NCI-H1092 treated with DMSO at 0.1 percent for 48 hours (cell line): Measurements from ENCODE around the gene SLC4A7.
"Not testable (repeated sequence)": the region's sequence is repeated elsewhere in the genome, so short reads cannot be mapped to it uniquely, and the experiment has no call there.

Source experiments
- DNase-seq: peaks from one replicate; lab custom pipeline; 2025; lab: John Stamatoyannopoulos, UW

SLC4A7 gene

GRCh38 chr3:27429909-27430308, 54.3 kb downstream of the SLC4A7 start:
- DNase-seq = no peak

GRCh38 chr3:27428446-27428845, 55.7 kb downstream of the SLC4A7 start:
- no peak for DNase-seq

GRCh38 chr3:27426926-27427325, 57.3 kb downstream of the SLC4A7 start:
- DNase-seq = no peak

- DNase-seq = no peak
Measured at GRCh38 chr3:27425896-27426565, 58.2 kb downstream of the SLC4A7 start.

GRCh38 chr3:27424812-27425521, 59.2 kb downstream of the SLC4A7 start:
- not testable (repeated sequence) for DNase-seq

GRCh38 chr3:27423463-27423862, 60.7 kb downstream of the SLC4A7 start:
- no peak for DNase-seq

- no peak for DNase-seq
Measured at GRCh38 chr3:27422617-27423016, 61.6 kb downstream of the SLC4A7 start.

GRCh38 chr3:27415202-27415601, 69.0 kb downstream of the SLC4A7 start:
- no peak for DNase-seq

- DNase-seq = no peak
Measured at GRCh38 chr3:27392950-27393679, 91.1 kb downstream of the SLC4A7 start.

- DNase-seq = not testable (repeated sequence)
Measured at GRCh38 chr3:27392414-27392813, 91.8 kb downstream of the SLC4A7 start.

- no peak for DNase-seq
Measured at GRCh38 chr3:27391796-27392195, 92.4 kb downstream of the SLC4A7 start.

GRCh38 chr3:27387625-27388024, 96.6 kb downstream of the SLC4A7 start:
- no peak for DNase-seq

GRCh38 chr3:27385504-27385903, 98.7 kb downstream of the SLC4A7 start:
- no peak for DNase-seq

GRCh38 chr3:27384191-27384590, 100.0 kb downstream of the SLC4A7 start:
- no peak for DNase-seq

- no peak for DNase-seq
Measured at GRCh38 chr3:27380433-27381357, 103.5 kb downstream of the SLC4A7 start.

GRCh38 chr3:27378331-27378730, 105.9 kb downstream of the SLC4A7 start:
- no peak for DNase-seq

- DNase-seq = no peak
Measured at GRCh38 chr3:27376109-27376772, 107.9 kb downstream of the SLC4A7 start.

GRCh38 chr3:27368831-27369607, 115.2 kb downstream of the SLC4A7 start, which contains the start of gene NEK10:
TSS of gene NEK10 (minus strand) at chr3:27369383. CDS start at chr3:27352882, 16,501 bp downstream.
- DNase-seq = peak; percentile 82

GRCh38 chr3:27366062-27366591, 118.1 kb downstream of the SLC4A7 start:
- no peak for DNase-seq
